Upper lobe of right lung (tissue), 1 donor: ENCODE measurements around the gene DAAM1. TPM values are rescaled to one million over a fixed set of nuclear protein-coding genes. Genes with fewer than 3 reads are reported as not detected.

Source experiments
- ATAC-seq: fragments of 200-7000 bp; cut with Tn5 transposase; one replicate; pipeline ENCODE4 v1.9.1; 2020; ENCODE audit warnings: mild to moderate bottlenecking, moderate library complexity
- DNase-seq: peaks from one replicate; pipeline ENCODE4 v3.0.0-alpha.2; 2020
- H3K27ac ChIP-seq: fragments of 200-600 bp; one replicate; pipeline ENCODE4 v1.8.0; 2022
- H3K27me3 ChIP-seq: fragments of 200-600 bp; one replicate; pipeline ENCODE4 v1.8.0; 2022; ENCODE audit warnings: mild to moderate bottlenecking
- H3K36me3 ChIP-seq: fragments of 200-600 bp; one replicate; pipeline ENCODE4 v1.8.0; 2022
- H3K4me1 ChIP-seq: fragments of 200-600 bp; one replicate; pipeline ENCODE4 v1.8.0; 2022
- H3K4me3 ChIP-seq: fragments of 200-600 bp; one replicate; pipeline ENCODE4 v1.8.0; 2022; ENCODE audit warnings: mild to moderate bottlenecking
- H3K9me3 ChIP-seq: fragments of 200-600 bp; one replicate; pipeline ENCODE4 v1.8.0; 2022
- CTCF ChIP-seq: fragments of 200-600 bp; IDR thresholded peaks from one replicate; pipeline ENCODE4 v1.8.0; 2022; ENCODE audit warnings: antibody characterized with exemption
- intact Hi-C: fragments of 100-400 bp; cut with DNase I; formaldehyde crosslinking; loops from one replicate; pipeline ENCODE4 v1.11.0; 2022
- total RNA-seq: library from RNA; stranded (reverse); fragmentation: NEBNext Ultra II Directional; extraction: Animal tissue kit (Norgen Biotek cat#: 25700); gene quantifications from one replicate; pipeline ENCODE4 v1.2.1, GENCODE V29; 2021
- donor health status: DM: no; HTN: yes; CAD: no; lungs with severe emphysema.

The DAAM1 gene
- total RNA-seq, 1 donor from 2014 or later, result 51.2 TPM

- intact Hi-C loops, result no loop called here
- H3K27me3 ChIP-seq, result no peaks in the 10 kb centered on the region
- DNase-seq, result no peak
- peaks cover 9% of the 10 kb centered on the region for H3K4me1 ChIP-seq
- no peaks in the 10 kb centered on the region for H3K36me3 ChIP-seq
- no peak overlapping the region for H3K4me3 ChIP-seq
- no peaks in the 10 kb centered on the region for H3K9me3 ChIP-seq
- no peak for TF ChIP-seq CTCF
- peak; percentile 43 for ATAC-seq
- no peak overlapping the region for H3K27ac ChIP-seq
Measured at GRCh38 chr14:59161561-59162175, 26.8 kb upstream of the DAAM1 start.

- ATAC-seq (no peak), DNase-seq (no peak)
- no peaks in the 10 kb centered on the region for H3K36me3 ChIP-seq
- H3K4me1 ChIP-seq, result peaks cover 7% of the 10 kb centered on the region
- no peak overlapping the region for H3K27ac ChIP-seq
- H3K27me3 ChIP-seq, result no peaks in the 10 kb centered on the region
- H3K9me3 ChIP-seq, result no peaks in the 10 kb centered on the region
- TF ChIP-seq CTCF, result no peak
- intact Hi-C loops, result no loop called here
- H3K4me3 ChIP-seq, result no peak overlapping the region
Measured at GRCh38 chr14:59166258-59166657, 22.2 kb upstream of the DAAM1 start.

GRCh38 chr14:59175404-59175803 is 13.1 kb upstream of the DAAM1 start:
- TF ChIP-seq CTCF, result no peak
- no peak overlapping the region for H3K27ac ChIP-seq
- no peak overlapping the region for H3K4me3 ChIP-seq
- H3K4me1 ChIP-seq, result no peaks in the 10 kb centered on the region
- DNase-seq, result no peak
- H3K9me3 ChIP-seq, result no peaks in the 10 kb centered on the region
- no peaks in the 10 kb centered on the region for H3K27me3 ChIP-seq
- no peaks in the 10 kb centered on the region for H3K36me3 ChIP-seq
- intact Hi-C loops, result no loop called here
- ATAC-seq, result no peak

- Histone ChIP-seq H3K36me3 (no peaks in the 10 kb centered on the region), H3K4me1 (no peaks in the 10 kb centered on the region), H3K27me3 (no peaks in the 10 kb centered on the region), H3K9me3 (no peaks in the 10 kb centered on the region), H3K27ac (no peak overlapping the region), H3K4me3 (no peak overlapping the region)
- no peak for ATAC-seq
- DNase-seq, result no peak
- TF ChIP-seq CTCF, result no peak
- intact Hi-C loops, result no loop called here
Measured at GRCh38 chr14:59176765-59177164, 11.7 kb upstream of the DAAM1 start.

GRCh38 chr14:59177262-59177661 is 11.2 kb upstream of the DAAM1 start:
- no peaks in the 10 kb centered on the region for H3K9me3 ChIP-seq
- H3K27ac ChIP-seq, result no peak overlapping the region
- no peaks in the 10 kb centered on the region for H3K36me3 ChIP-seq
- DNase-seq (no peak), ATAC-seq (no peak)
- TF ChIP-seq CTCF, result no peak
- H3K4me1 ChIP-seq, result no peaks in the 10 kb centered on the region
- intact Hi-C loops, result no loop called here
- no peak overlapping the region for H3K4me3 ChIP-seq
- no peaks in the 10 kb centered on the region for H3K27me3 ChIP-seq

- Histone ChIP-seq H3K27ac (no peak overlapping the region), H3K27me3 (no peaks in the 10 kb centered on the region), H3K4me3 (no peak overlapping the region), H3K4me1 (no peaks in the 10 kb centered on the region), H3K9me3 (no peaks in the 10 kb centered on the region), H3K36me3 (no peaks in the 10 kb centered on the region)
- ATAC-seq, result no peak
- no peak for DNase-seq
- intact Hi-C loops, result loop anchor here (10.0 kb wide), 1 partner anchor 47 kb away; no protein-coding TSS in a partner anchor
- TF ChIP-seq CTCF, result no peak
Measured at GRCh38 chr14:59181791-59182190, 6.7 kb upstream of the DAAM1 start.
